Right lobe of liver (tissue), 4 donors: ENCODE results near the gene RELN.

Source experiments
- POLR2A ChIP-seq: fragments of 450-650 bp; IDR thresholded peaks from one replicate; pipeline ENCODE4 v1.6.1; 2017; ENCODE audit warnings: antibody characterized with exemption, mild to moderate bottlenecking
- TF ChIP-seq, protein P1 (sequence below), 4 donors: fragments of 200-600 bp in 3 of 4; fragments of 450-650 bp in 1 of 4; IDR thresholded peaks; one replicate each; pipeline versions ENCODE4 v1.5.1 to v1.8.0; 2016 to 2022; ENCODE audit warnings: antibody characterized with exemption in 4 of 4, mild to moderate bottlenecking in 2 of 4
- donor health status: DM: no; HTN: no; CAD: no.
- donor health status: DM: no; HTN: no; CAD: no.
- donor health status: DM: no; HTN: yes; CAD: no.

GRCh38 chr7:103893350-103893749 is 96.1 kb downstream of the RELN start:
- TF ChIP-seq, protein P1, sequence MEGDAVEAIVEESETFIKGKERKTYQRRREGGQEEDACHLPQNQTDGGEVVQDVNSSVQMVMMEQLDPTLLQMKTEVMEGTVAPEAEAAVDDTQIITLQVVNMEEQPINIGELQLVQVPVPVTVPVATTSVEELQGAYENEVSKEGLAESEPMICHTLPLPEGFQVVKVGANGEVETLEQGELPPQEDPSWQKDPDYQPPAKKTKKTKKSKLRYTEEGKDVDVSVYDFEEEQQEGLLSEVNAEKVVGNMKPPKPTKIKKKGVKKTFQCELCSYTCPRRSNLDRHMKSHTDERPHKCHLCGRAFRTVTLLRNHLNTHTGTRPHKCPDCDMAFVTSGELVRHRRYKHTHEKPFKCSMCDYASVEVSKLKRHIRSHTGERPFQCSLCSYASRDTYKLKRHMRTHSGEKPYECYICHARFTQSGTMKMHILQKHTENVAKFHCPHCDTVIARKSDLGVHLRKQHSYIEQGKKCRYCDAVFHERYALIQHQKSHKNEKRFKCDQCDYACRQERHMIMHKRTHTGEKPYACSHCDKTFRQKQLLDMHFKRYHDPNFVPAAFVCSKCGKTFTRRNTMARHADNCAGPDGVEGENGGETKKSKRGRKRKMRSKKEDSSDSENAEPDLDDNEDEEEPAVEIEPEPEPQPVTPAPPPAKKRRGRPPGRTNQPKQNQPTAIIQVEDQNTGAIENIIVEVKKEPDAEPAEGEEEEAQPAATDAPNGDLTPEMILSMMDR (IDR thresholded peaks at IDR 0.05), result no peak
- TF ChIP-seq POLR2A, result no peak
